DND-41 (cell line): ENCODE measurements around the gene NCSTN.

ENCODE experiments used
- EZH2 ChIP-seq: IDR thresholded peaks from 3 replicates; pipeline ENCODE4 v1.6.1; 2012; ENCODE audit warnings: borderline replicate concordance, low read depth, mild to moderate bottlenecking, moderate library complexity, low read length, inconsistent platforms; ENCODE audit not compliant: severe bottlenecking
- TF ChIP-seq, protein P1 (sequence below): IDR thresholded peaks from 2 replicates; pipeline ENCODE4 v1.5.1; 2012; ENCODE audit warnings: borderline replicate concordance, low read length, moderate library complexity, mild to moderate bottlenecking; ENCODE audit not compliant: poor library complexity, severe bottlenecking; ENCODE audit errors: extremely low read depth

DNA sequence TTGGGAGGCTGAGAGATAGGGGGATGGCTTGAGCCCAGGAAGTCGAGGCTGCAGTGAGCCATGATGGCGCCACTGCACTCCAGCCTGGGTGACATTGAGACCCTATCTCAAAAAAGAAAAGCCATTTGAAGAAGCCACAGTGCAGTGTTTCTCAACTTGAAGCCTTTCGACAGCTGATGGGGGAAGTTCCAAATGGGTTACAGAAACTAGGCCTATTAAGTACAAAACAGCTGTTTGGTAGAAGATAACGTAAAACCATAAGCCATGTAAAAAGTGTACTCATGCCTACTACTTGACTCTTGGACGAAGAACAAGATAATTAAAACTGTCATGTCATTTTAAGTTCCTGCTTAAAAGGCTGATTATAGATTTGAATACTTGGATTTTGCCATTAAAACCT lies 16.8 kb upstream of the NCSTN start:
- TF ChIP-seq, protein P1, sequence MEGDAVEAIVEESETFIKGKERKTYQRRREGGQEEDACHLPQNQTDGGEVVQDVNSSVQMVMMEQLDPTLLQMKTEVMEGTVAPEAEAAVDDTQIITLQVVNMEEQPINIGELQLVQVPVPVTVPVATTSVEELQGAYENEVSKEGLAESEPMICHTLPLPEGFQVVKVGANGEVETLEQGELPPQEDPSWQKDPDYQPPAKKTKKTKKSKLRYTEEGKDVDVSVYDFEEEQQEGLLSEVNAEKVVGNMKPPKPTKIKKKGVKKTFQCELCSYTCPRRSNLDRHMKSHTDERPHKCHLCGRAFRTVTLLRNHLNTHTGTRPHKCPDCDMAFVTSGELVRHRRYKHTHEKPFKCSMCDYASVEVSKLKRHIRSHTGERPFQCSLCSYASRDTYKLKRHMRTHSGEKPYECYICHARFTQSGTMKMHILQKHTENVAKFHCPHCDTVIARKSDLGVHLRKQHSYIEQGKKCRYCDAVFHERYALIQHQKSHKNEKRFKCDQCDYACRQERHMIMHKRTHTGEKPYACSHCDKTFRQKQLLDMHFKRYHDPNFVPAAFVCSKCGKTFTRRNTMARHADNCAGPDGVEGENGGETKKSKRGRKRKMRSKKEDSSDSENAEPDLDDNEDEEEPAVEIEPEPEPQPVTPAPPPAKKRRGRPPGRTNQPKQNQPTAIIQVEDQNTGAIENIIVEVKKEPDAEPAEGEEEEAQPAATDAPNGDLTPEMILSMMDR: no peak
- TF ChIP-seq EZH2: no peak
